COLO668 (cell line): ENCODE results near the gene DCUN1D2.

Experiments used
- DNase-seq: peaks from one replicate; lab custom pipeline; 2025; ENCODE audit not compliant: unreplicated experiment; lab: John Stamatoyannopoulos, UW

DCUN1D2 gene

DNA sequence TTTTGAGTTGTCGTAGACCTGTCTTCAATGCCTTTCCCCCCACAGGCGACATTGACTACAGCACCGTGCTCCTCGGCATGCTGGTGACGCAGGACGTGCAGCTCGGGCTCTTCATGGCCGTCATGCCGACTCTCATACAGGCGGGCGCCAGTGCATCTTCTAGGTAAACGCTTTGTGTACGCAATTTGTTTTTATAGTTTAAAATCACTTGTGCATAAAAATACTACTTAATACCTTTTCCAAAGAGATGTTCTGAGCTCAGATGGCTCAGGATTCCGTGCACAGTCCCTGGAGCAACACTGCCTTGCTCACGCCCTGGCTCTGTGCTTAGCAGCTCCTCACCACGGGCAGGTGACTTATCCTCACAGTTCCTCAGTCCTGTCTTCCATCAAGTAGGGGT, 30.1 kb upstream of the DCUN1D2 start:
- DNase-seq: no peak

DNA sequence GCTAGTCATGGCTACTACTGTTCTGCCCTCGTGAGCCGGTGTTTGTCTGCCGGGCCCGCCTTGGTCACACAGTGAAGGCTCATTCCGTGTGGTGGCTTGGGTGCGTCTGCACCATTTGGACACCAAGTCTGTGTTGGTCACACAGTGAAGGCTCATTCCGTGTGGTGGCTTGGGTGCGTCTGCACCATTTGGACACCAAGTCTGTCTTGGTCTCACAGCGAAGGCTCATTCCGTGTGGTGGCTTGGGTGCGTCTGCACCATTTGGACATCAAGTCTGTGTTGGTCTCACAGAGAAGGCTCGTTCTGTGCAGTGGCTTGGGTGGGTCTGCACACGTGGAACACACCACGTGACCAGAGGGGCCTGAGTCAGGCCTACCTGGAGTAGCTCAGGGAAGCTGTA, 29.0 kb upstream of the DCUN1D2 start:
- no peak for DNase-seq

DNA sequence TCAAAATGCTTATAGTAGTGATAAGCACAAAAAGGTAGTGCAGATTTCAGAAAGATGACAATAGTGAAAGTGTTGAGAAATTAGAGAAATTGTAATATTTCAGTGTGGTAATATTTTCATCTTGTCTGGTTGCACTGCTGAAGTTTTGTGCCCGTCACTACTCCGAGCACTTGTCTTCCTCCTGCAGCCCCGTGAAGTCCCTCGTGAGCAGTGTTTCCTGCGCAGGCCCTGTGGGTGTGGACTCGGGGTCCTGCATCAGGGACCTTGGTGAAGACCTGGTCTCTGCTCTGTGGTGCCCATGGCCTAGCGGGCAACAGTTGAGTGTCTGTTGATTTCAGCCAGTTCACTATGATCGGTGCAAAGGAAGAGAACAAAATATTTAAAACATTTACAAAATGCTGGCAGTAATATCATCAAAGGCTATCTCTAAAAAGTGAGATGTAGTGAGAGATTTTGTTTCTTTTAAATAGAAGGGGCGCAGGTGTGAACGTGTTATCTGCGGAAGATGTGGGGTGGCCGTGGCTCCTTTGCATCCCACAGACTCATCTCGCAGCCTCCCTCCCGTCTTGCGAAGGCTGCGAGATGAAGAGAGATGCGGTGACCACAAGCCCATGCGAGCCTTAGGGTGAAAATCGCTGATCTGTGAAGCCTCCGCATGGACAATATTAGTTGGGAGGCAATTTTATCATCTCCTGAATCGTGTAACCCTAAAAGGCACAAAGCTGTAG, 27.7 kb upstream of the DCUN1D2 start:
- no peak for DNase-seq

DNA sequence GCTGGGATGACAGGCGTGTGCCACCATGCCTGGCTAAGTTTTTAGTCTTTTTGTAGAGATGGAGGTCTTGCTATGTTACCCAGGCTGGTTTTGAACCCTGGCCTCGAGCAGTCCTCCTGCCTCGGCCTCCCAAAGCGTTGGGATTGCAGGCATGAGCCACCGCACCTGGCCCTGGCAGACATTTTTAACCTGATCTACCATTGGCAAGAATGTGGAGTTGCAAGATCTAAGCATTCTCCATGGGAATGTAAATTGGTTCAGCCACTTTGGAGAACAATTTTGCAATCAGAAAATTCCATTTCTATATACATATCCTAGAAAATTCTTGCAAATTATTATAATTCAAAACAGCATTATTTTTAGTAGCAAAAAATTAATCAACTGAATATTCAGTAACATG, 24.3 kb upstream of the DCUN1D2 start:
- DNase-seq: no peak

DNA sequence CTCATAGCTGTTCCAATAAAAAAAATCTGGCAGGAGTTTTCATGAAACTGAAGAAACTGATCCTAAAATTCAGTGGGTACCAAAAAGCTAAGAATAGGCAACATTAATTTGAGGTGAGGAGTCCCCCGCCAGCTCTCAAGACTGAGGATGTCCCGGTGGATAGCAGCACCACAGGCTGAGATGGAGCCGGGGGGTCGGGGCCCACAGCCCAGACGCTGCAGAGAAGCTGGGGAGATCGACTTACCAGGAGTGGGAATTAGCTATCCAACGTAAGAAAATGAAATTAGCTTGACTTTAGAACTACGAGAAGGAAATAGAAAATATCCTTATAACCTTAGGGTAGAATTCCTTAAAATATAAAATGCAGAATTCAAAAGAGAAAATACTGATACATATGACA, 23.2 kb upstream of the DCUN1D2 start:
- DNase-seq: no peak

DNA sequence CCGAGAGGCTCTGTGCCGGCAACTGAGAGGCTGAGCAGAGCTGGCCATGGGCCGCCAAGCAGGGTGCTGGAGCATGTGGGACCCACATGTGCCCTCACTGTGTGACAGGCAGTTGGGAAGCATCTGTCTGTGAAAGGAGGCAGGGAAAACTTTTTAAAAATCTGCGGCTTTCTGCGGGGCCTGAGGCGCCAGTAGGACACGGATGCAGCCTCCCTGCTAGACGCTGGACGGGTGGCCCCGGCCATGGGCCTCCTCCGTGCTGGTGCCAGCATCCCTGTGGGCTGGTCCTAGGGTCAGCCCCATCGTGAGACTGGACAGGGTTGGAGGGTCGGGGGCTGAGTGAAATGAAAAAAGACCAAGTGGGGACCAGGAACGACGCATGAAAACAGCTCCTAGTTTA, 20.9 kb upstream of the DCUN1D2 start:
- DNase-seq: no peak

DNA sequence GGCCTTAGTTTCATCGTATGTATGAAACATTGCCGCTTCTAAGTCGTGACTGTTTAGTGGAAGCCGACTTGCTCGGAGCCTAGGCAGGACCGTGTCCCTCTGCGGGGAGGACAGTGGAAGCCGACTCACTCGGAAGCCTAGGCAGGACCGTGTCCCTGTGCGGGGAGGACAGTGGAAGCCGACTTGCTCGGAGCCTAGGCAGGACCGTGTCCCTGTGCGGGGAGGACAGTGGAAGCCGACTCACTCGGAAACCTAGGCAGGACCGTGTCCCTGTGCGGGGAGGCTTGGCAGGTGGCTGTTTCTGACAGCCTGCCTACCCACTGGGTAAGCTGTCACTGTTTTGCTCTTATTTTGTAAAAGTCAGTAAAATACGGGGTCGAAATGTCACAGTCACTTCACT, 20.4 kb upstream of the DCUN1D2 start:
- DNase-seq: no peak

DNA sequence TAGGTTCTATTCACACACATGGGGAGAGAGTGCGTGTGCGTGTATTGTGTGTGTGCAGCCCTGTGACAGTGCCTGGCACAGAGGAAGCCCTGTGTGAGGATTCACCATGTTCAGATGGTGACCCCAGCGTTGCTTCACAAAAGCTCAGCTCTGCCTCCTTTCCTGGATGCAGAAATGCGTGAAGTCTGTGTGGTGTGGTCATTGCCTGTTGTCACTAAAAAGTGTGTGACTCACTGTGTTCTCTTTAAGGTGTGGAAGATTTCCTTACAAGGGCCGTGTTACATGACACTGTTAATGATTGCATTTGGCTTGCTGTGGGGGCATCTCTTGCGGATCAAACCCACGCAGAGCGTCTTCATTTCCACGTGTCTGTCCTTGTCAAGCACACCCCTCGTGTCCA, 19.5 kb upstream of the DCUN1D2 start:
- DNase-seq: no peak

DNA sequence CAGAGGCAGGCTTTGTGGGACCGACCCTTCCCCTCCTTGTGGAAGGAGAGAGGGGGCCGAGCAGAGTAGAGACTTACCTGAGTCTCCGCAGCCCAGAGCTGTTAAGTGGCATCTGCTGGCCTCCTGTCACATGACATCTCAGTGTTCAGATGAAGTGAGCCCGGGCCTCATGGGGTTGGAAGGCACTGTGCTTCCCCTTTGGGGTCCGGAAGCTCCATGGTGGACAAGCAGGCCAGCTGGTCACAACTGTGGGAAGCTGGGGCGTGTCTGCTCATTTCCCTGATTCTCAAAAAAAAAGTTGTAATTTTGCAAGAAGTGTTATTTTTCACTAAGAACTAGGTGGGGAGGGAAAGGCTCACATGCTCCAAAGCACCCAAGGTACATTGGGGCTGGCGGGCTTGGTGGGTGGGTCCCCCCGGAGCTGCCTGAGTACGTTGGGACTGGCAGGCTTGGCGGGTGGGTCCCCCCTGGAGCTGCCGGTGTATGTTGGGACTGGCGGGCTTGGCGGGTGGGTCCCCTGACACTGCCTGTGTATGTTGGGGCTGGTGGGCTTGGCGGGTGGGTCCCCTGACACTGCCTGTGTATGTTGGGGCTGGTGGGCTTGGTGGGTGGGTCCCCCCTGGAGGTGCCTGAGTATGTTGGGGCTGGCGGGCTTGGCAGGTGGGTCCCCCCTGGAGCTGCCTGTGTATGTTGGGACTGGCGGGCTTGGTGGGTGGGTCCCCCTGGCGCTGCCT, 18.2 kb upstream of the DCUN1D2 start:
- DNase-seq: no peak

DNA sequence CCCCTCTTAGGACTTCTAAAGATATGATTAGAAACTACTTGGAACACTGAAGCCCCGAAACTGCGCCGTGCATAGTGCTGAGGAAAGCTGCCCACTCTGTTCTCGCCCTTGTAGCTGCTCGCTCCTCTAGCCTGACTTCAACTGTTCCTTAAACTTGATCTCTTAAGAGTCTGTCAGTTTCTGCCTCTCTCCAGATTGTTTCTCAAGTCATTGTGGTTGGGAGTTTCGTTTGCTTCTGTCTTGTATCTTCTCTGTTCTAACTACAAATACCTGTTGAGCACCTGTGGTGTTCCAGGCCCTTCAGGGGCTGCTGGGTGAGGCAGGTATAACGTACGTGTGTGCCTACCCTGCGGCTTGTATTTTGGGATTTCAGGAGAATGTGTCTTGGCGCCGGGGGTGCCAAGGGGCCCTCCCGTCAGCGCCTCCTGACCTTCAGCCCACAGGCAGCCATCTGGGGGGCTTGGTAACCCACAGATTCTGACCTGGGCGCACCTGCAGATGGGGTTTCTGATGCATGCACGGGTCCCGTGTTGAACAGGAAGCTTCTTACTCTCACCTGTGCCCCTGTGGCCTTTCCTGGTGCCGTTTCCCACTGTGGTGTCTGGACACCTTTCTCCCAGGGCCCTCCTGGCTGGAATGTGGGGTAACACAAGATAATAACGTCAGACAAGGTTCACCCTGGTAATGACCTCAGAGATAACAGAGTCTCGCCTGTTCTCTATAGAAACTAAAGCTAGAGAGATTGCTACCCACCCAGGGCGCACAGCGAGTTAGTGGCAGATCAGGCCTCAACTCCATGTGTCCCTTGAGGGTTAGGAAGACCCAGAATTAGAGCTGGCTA, 17.2 kb upstream of the DCUN1D2 start:
- DNase-seq: no peak

DNA sequence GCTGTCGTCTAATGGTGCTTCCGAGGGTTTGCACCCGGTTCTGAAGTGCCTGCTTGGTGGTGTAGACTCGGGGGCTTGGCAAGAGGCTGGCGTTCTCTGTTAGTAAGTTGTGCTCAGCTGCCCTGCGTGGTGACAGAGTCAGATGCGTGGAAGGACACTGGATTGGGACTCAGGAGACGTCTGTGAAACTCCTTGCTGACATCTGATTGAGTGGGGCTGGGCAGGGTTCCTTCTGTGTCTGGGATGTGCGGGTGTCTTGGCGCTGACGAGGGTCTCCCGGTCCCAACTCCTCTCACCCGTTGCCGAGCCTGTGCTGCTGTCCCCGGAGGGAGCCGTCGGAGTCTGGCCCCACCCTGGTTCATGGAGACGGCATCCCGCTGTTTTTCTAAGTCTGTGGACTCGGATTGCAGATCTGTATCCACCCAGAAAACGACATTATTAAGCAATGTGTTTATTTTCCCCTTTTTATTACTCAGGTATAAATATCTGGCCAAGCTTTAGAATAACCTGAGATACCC, 16.4 kb upstream of the DCUN1D2 start:
- DNase-seq: no peak

DNA sequence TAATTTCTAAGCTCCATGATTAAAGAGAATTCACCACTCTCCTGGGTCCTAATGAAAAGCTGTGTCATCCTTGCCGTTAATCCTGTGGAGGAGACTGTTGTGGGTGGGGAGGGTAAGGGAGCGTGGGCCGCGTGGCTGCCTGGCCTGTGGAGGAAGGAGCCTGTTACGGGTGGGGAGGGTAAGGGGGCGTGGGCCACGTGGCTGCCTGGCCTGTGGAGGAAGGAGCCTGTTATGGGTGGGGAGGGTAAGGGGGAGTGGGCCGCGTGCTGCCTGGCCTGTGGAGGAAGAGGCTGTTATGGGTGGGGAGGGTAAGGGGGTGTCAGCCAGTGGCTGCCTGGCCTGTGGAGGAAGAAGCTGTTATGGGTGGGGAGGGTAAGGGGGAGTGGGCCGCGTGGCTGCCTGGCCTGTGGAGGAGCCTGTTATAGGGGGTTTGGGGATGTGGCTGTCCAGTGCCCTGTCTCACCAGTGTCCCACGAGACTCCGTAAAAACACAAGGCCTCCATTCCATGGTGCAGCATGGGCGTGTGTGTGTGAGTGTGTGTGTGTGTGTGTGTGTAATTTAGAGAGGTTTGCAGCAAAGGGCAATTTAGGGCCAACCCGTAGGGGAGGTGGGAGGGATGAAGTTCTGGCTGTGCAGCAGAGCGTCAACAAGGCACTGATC, 15.6 kb upstream of the DCUN1D2 start:
- no peak for DNase-seq

DNA sequence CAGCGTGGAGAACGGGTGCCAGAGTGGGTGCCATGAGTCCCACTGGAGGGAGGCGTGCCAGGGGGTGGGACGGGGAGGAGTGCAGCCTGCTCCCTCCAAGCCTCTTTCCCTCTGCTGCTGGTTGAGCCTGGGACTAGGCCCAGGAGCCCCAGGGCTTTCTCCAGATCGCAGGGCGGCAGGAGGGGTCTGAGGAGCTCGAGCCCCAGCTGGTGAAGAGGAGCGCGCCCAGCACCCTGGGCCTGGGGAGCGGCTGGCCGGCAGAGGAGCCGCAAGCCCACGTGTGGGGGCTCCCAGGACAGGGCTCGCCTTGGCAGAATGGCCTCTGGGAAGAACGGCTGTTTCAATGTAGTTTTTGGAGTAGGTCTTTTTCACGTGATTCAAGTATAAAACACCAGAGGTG, 12.2 kb upstream of the DCUN1D2 start:
- no peak for DNase-seq

DNA sequence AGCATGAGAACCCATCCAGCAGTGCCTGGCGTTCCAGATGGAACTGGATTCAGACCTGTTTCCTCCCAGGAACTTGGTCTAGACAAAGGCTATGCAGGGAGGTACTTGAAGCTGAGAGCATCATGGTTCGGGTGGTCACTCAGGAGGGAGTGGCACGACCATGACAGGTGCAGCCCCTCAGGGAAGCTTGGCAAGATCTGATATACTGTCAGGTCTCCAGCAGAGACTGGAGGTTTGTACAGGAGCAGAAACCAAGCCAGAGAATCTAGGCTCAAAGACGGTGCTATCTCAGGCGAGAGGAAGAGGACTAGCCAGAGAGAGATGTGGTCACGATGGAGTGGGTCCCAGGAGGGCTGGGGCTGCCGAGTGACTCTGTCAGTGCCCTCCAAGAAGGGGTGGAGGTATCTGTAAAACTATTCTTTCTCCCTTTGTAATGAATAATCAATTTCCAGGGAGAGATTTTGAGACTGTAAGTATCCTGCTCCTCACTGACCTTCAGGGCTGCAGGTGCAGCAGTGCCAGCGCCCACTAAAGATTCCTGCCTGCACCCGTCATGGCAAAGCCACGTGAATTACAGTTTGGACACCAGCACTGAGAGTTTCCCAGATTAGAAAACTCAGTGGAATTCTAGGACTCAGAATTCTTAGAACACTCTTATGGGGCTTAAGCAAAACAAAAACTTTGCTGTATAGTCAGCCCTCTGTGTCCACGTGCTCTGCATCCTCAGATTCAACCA, 10.2 kb upstream of the DCUN1D2 start:
- no peak for DNase-seq

DNA sequence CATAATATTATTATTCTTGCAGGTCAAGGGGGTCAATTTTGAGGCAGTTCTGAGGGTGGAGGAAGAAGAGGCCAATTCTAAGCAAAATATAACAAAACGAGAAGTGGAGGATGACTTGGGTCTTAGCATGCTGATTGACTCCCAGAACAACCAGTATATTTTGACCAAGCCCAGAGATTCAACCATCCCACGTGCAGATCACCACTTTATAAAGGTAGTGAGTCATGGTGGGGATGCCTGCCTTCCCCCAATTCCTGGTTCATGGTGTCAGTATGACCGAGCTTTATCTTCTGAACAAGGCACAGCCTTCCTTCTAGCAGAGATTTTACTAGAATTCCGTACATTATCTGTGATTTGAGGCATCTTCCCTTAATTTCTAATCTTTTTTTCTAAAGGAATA, 9.4 kb upstream of the DCUN1D2 start:
- no peak for DNase-seq

DNA sequence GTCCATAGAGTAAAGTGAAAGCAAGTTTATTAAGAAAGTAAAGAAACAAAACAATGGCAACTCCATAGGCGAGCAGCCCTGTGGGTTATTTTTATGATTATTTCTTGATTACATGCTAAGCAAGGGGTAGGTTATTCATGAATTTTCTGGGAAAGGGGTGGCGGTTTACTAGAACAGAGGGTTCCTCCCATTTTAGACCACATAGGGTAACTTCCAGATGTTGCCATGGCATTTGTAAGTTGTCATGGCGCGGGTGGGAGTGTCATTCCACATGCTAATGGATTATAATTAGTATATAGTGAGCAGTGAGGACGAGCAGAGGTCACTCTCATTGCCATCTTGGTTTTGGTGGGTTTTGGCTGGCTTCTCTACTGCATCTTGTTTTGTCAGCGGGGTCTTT, 8.4 kb upstream of the DCUN1D2 start:
- no peak for DNase-seq

DNA sequence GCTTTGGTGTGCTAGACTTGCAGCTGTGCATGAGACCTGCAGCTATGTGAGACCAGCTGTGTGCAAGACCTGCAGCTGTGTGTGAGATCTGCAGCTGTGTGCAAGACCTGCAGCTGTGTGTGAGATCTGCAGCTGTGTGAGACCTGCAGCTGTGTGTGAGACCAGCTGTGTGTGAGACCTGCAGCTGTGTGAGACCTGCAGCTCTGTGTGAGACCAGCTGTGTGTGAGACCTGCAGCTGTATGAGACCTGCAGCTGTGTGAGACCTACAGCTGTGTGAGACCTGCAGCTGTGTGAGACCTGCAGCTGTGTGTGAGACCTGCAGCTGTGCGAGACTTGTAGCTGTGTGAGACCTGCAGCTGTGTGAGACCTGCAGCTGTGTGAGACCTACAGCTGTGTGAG, 6.7 kb upstream of the DCUN1D2 start:
- peak; percentile 46 for DNase-seq

DNA sequence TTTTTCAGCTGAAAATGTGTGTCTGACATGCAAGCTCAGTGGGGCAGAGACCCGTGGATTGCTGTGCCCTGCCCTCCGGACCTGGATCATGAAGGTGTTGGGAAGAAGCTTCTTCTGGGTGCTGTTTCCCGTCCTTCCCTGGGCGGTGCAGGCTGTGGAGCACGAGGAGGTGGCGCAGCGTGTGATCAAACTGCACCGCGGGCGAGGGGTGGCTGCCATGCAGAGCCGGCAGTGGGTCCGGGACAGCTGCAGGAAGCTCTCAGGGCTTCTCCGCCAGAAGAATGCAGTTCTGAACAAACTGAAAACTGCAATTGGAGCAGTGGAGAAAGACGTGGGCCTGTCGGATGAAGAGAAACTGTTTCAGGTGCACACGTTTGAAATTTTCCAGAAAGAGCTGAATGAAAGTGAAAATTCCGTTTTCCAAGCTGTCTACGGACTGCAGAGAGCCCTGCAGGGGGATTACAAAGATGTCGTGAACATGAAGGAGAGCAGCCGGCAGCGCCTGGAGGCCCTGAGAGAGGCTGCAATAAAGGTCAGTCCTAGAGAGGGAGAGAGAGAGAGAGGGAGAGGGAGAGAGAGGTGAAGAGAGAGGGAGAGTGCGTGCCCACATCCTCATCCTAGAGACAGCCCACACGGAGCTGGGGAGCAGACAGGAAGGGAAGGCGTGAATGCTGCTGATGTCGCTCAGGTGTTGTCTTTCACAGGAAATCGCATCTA, 5.1 kb upstream of the DCUN1D2 start:
- DNase-seq: peak; percentile 69

DNA sequence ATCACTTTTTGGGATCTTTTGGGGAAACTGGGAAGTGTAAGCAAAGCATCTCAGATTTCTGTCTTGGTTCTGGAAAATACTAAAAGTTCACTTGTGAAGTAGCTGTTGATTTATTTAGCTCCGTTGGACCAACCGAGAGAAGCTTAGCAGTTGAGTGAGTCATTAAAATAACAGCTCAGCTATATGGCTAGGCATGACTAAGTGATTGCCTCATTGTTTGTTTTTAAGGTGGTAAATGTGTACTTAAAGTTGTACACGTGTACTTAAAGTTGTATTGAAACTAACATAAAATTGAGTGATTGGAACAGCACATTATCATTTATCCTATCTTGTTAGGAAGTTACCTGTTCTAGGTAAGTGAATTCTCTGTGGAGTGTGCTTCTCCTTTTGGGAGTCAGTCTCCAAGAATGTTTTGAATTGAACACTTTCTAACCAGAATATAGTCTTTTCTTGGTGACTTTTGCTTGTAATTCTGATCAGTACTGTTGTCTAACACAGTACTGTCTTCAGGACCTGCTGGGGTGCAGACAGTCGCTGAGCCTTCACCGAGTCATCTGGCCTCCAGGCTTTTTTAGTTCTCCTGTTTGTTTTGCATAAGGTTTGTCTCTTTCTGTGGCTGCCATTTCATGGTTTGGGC, 2.9 kb upstream of the DCUN1D2 start:
- peak; percentile 39 for DNase-seq
